K562 (cell line): ENCODE measurements around the gene IGSF23. TPM values are rescaled to one million over a fixed set of nuclear protein-coding genes. Genes with fewer than 3 reads are reported as not detected.
A peak's percentile ranks its signal among the peaks of the same experiment; 100 is the strongest.

ENCODE experiments used
- BCL6 ChIP-seq: fragments of 250-450 bp; sonication (Bioruptor Pico); IDR thresholded peaks from 2 replicates; pipeline ENCODE4 v1.4.0; 2020
- CREB5 ChIP-seq: fragments of 250-450 bp; sonication (Bioruptor Pico); IDR thresholded peaks from 2 replicates; pipeline ENCODE4 v1.5.0; 2020; ENCODE audit warnings: mild to moderate bottlenecking
- FOS ChIP-seq: IDR thresholded peaks from 3 replicates; pipeline ENCODE4 v1.6.1; 2011; ENCODE audit not compliant: insufficient read length; ENCODE audit errors: extremely low read depth
- LCOR ChIP-seq: sonication (generic); formaldehyde crosslinking; IDR thresholded peaks from 2 replicates; pipeline ENCODE4 v1.8.0; 2022; ENCODE audit warnings: mild to moderate bottlenecking, missing genetic modification reagents
- MED1 ChIP-seq: sonication (generic); formaldehyde crosslinking; IDR thresholded peaks from 2 replicates; pipeline ENCODE4 v1.8.1; 2023; ENCODE audit warnings: missing genetic modification reagents, borderline replicate concordance
- MLLT1 ChIP-seq, 2 experiments: fragments of 450-650 bp; IDR thresholded peaks; 2 replicates each; pipeline ENCODE4 v1.6.1; 2016
- NCOR1 ChIP-seq: fragments of 450-650 bp; IDR thresholded peaks from 2 replicates; pipeline ENCODE4 v1.6.1; 2016; ENCODE audit warnings: mild to moderate bottlenecking, moderate library complexity
- RBM17 ChIP-seq: fragments of 200-400 bp; formaldehyde crosslinking; IDR thresholded peaks from 2 replicates; pipeline ENCODE4 v1.6.1; 2017; ENCODE audit warnings: low read depth, mild to moderate bottlenecking, low read length, borderline replicate concordance
- RFX1 ChIP-seq: fragments of 450-650 bp; IDR thresholded peaks from 2 replicates; pipeline ENCODE4 v1.6.1; 2016; ENCODE audit warnings: mild to moderate bottlenecking, moderate library complexity
- SMAD2 ChIP-seq: fragments of 150-350 bp; IDR thresholded peaks from 2 replicates; pipeline ENCODE4 v1.6.1; 2014; ENCODE audit warnings: low read depth, mild to moderate bottlenecking, low read length
- SMAD4 ChIP-seq: fragments of 250-450 bp; sonication (Bioruptor Pico); conservative IDR thresholded peaks from 2 replicates; pipeline ENCODE4 v1.8.0; 2021; ENCODE audit warnings: inconsistent platforms, mild to moderate bottlenecking, moderate library complexity
- SOX6 ChIP-seq: fragments of 450-650 bp; IDR thresholded peaks from 2 replicates; pipeline ENCODE4 v1.6.1; 2014; ENCODE audit warnings: mild to moderate bottlenecking
- SREBF1 ChIP-seq: fragments of 150-350 bp; IDR thresholded peaks from 2 replicates; pipeline ENCODE4 v1.6.1; 2014; ENCODE audit warnings: antibody characterized with exemption, low read depth, low read length, borderline replicate concordance
- TEAD1 ChIP-seq, 2 experiments: fragments of 450-650 bp in 1 of 2; sonication (generic) in 1 of 2; formaldehyde crosslinking; IDR thresholded peaks; 2 replicates each; pipeline versions ENCODE4 v1.4.0 to v1.8.0; 2020 to 2022; ENCODE audit warnings: mild to moderate bottlenecking in 2 of 2, missing genetic modification reagents in 1 of 2
- ZNF175 ChIP-seq: fragments of 200-800 bp; sonication (Bioruptor generic); IDR thresholded peaks from 2 replicates; pipeline ENCODE4 v1.6.1; 2016; ENCODE audit warnings: low read depth, mild to moderate bottlenecking, missing genetic modification characterization, missing compliant biosample characterization
- ZNF311 ChIP-seq: fragments of 250-450 bp; sonication (Bioruptor Pico); IDR thresholded peaks from 2 replicates; pipeline ENCODE4 v1.4.0; 2020; ENCODE audit warnings: mild to moderate bottlenecking, moderate library complexity
- ZNF644 ChIP-seq: fragments of 200-800 bp; sonication (Bioruptor generic); IDR thresholded peaks from 2 replicates; pipeline ENCODE4 v1.6.1; 2016; ENCODE audit warnings: low read depth, missing genetic modification characterization, missing compliant biosample characterization
- polyA plus RNA-seq, 8 experiments: library from polyadenylated mRNA; depleted of rRNA in 4 of 8; stranded (reverse) in 5 of 8; unstranded in 3 of 8; fragments of >200 nt; fragmentation: Nextera tagmentation in 2 of 8; fragmentation: Illumina TruSeq in 1 of 8; extraction: Ambion mirVana in 2 of 8; extraction: Trizol in 1 of 8; gene quantifications; 2 replicates each; pipeline versions ENCODE4 v1.2.1 to v1.2.3, GENCODE V29; 2011 to 2014; ENCODE audit warnings: inconsistent platforms in 1 of 8, missing spikeins in 1 of 8
- total RNA-seq, 7 experiments: library from RNA; depleted of rRNA in 6 of 7; stranded (reverse); fragments of >200 nt in 6 of 7; fragmentation: Illumina TruSeq in 2 of 7; extraction: Trizol in 2 of 7; gene quantifications; 2 replicates each; pipeline versions ENCODE4 v1.2.1 to v1.2.3, GENCODE V29; 2011 to 2021; ENCODE audit warnings: low replicate concordance in 1 of 7
- TF ChIP-seq, protein P1 (sequence below): sonication (generic); formaldehyde crosslinking; IDR thresholded peaks from 2 replicates; pipeline ENCODE4 v1.8.1; 2023; ENCODE audit warnings: missing genetic modification reagents, mild to moderate bottlenecking, borderline replicate concordance
- TF ChIP-seq, protein P2 (sequence below): fragments of 450-650 bp; formaldehyde crosslinking; IDR thresholded peaks from 2 replicates; pipeline ENCODE4 v1.4.0; 2020; ENCODE audit warnings: mild to moderate bottlenecking, moderate library complexity

Gene IGSF23
- total and polyA plus RNA-seq, 9 of the 15 experiments (the other 6 are each of a cell fraction or from before 2014, with no cell fraction given) = not detected

GRCh38 chr19:44587963-44588770 lies 25.2 kb upstream of the IGSF23 start (continued):
- TF ChIP-seq, protein P1, sequence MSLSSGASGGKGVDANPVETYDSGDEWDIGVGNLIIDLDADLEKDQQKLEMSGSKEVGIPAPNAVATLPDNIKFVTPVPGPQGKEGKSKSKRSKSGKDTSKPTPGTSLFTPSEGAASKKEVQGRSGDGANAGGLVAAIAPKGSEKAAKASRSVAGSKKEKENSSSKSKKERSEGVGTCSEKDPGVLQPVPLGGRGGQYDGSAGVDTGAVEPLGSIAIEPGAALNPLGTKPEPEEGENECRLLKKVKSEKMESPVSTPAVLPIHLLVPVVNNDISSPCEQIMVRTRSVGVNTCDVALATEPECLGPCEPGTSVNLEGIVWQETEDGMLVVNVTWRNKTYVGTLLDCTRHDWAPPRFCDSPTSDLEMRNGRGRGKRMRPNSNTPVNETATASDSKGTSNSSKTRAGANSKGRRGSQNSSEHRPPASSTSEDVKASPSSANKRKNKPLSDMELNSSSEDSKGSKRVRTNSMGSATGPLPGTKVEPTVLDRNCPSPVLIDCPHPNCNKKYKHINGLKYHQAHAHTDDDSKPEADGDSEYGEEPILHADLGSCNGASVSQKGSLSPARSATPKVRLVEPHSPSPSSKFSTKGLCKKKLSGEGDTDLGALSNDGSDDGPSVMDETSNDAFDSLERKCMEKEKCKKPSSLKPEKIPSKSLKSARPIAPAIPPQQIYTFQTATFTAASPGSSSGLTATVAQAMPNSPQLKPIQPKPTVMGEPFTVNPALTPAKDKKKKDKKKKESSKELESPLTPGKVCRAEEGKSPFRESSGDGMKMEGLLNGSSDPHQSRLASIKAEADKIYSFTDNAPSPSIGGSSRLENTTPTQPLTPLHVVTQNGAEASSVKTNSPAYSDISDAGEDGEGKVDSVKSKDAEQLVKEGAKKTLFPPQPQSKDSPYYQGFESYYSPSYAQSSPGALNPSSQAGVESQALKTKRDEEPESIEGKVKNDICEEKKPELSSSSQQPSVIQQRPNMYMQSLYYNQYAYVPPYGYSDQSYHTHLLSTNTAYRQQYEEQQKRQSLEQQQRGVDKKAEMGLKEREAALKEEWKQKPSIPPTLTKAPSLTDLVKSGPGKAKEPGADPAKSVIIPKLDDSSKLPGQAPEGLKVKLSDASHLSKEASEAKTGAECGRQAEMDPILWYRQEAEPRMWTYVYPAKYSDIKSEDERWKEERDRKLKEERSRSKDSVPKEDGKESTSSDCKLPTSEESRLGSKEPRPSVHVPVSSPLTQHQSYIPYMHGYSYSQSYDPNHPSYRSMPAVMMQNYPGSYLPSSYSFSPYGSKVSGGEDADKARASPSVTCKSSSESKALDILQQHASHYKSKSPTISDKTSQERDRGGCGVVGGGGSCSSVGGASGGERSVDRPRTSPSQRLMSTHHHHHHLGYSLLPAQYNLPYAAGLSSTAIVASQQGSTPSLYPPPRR = peak; percentile 38; the same call in 1 of the 2 replicates
- TF ChIP-seq ZNF311 (CRISPR knock-in tag) (peak; percentile 61; the same call in 1 of the 2 replicates), BCL6 (CRISPR knock-in tag) (no peak), RBM17 (no peak), TEAD1 (CRISPR knock-in tag; IDR thresholded peaks at IDR 0.05) (peak; percentile 38 to 45; a peak in 2 of 4 replicates), SREBF1 (no peak), MED1 (CRISPR knock-in tag) (no peak), LCOR (CRISPR knock-in tag) (peak; percentile 52; the same call in 1 of the 2 replicates), SMAD2 (no peak), SMAD4 (CRISPR knock-in tag) (peak; percentile 44), FOS (peak; percentile 25), MLLT1 (IDR thresholded peaks at IDR 0.05) (no peak; a peak in 1 of 4 replicates), NCOR1 (no peak), CREB5 (CRISPR knock-in tag) (no peak), ZNF644 (peak; percentile 25; the same call in 1 of the 2 replicates), ZNF175 (no peak; the same call in 1 of the 2 replicates), SOX6 (peak; percentile 22; the same call in 1 of the 2 replicates), RFX1 (peak; percentile 93)
- TF ChIP-seq, protein P2, sequence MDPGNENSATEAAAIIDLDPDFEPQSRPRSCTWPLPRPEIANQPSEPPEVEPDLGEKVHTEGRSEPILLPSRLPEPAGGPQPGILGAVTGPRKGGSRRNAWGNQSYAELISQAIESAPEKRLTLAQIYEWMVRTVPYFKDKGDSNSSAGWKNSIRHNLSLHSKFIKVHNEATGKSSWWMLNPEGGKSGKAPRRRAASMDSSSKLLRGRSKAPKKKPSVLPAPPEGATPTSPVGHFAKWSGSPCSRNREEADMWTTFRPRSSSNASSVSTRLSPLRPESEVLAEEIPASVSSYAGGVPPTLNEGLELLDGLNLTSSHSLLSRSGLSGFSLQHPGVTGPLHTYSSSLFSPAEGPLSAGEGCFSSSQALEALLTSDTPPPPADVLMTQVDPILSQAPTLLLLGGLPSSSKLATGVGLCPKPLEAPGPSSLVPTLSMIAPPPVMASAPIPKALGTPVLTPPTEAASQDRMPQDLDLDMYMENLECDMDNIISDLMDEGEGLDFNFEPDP (CRISPR knock-in tag) = 0 out of 2 replicates have a peak, but pooled peaks have one; percentile 49
